ENCODE measurements around the gene ABCG4. TPM values are rescaled to one million over a fixed set of nuclear protein-coding genes. Genes with fewer than 3 reads are reported as not detected.
A peak's percentile ranks its signal among the peaks of the same experiment; 100 is the strongest.

The ABCG4 gene
- total RNA-seq (under 1 TPM in 1 of 2 experiments, not detected in 1; 0.08 TPM), total RNA-seq (0 to 0.47 (median 0) reads per million in 172 experiments)
- not detected for polyA plus RNA-seq (2013, experiment 1 of 2)
- polyA plus RNA-seq (2013, experiment 2 of 2): not detected

DNA sequence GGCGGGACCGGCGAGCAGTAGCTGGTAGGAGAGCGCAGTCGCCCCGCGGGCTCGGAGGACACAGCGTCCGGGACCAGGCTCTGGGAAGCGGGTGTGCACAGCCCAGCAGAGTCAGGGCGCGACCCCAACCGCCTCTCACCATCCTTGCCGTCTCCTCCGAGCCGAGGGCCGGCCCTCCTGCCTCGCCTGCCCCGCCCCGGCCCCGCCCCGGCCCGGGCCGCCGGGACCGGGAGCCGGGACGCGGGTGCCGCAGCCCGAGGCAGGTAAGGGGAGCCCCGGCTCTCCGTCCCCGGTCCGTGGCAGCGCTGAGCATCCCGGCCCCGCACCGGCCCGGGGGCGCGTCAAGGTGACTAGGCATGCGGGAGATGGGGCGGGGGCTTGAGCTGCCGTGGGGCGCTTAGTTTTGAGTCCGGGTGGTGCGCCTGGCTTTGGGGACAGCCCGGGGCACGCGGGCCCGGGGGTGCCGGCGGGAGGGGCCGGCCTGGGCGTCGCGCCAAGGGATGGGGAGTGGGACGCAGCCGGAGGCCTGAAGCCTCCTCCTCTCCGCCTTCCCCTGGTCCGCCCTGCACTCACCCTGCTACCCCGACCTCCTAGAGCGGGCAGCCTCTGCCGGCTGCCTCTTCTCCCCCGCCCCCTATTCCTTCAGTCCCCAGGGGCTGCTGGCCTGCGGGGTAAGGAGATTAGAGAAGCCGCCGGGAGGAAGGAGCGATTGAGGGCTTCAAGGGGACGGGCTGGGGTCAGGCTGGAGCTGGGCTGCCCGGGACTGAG lies at the start of gene ABCG4:
Gene ABCG4 (plus strand): TSS at position 35 of the 768 bp plus-strand sequence. CDS start 914 bp downstream, outside the sequence.
- DNase-seq (peak in 9 of 14 experiments; percentile 4 to 50 (median 16)), ATAC-seq (ENCODE audit: poor library complexity) (peak; percentile 43)
- no peak within 1 kb of the TSS for H3K27ac ChIP-seq (ENCODE audit: low read depth in 1 of 2, low read length in 2 of 2)
- no peaks in the 10 kb centered on the region for H3K36me3 ChIP-seq (ENCODE audit: insufficient read depth, low read length)
- H3K4me3 ChIP-seq (ENCODE audit: low read length): peak within 1 kb of the TSS; percentile 51
- Mint-ChIP-seq H3K4me3 (peak within 1 kb of the TSS; percentile 84), H3K4me1 (ENCODE audit: low read depth) (peaks cover 18% of the 10 kb centered on the region), H3K36me3 (ENCODE audit: low read depth) (no peaks in the 10 kb centered on the region), H3K27ac (no peak within 1 kb of the TSS), H3K27me3 (peaks cover 57% of the 10 kb centered on the region), H3K9me3 (no peaks in the 10 kb centered on the region)
- POLR2A ChIA-PET: interaction anchor here (1.2 to 2.5 kb wide), 3 partner anchors 34 to 57 kb away, joined by 3 to 8 read pairs (median 3); partner anchors contain the start of gene CBL
- H3K4me1 ChIP-seq (ENCODE audit: insufficient read depth, low read length): peaks cover 22% of the 10 kb centered on the region
- no peaks in the 10 kb centered on the region for H3K9me3 ChIP-seq (ENCODE audit: control insufficient read depth in 1 of 2, insufficient read depth in 1 of 2, low read length in 2 of 2)
- intact Hi-C loops (cut with DNase I, micrococcal nuclease): no loop called here
- CTCF ChIA-PET: no interaction called here
- peaks cover 20 to 25% of the 10 kb centered on the region in 2 experiments for H3K27me3 ChIP-seq (ENCODE audit: control insufficient read depth in 1 of 2, insufficient read depth in 2 of 2, low read length in 2 of 2)
- TF ChIP-seq, protein P1, sequence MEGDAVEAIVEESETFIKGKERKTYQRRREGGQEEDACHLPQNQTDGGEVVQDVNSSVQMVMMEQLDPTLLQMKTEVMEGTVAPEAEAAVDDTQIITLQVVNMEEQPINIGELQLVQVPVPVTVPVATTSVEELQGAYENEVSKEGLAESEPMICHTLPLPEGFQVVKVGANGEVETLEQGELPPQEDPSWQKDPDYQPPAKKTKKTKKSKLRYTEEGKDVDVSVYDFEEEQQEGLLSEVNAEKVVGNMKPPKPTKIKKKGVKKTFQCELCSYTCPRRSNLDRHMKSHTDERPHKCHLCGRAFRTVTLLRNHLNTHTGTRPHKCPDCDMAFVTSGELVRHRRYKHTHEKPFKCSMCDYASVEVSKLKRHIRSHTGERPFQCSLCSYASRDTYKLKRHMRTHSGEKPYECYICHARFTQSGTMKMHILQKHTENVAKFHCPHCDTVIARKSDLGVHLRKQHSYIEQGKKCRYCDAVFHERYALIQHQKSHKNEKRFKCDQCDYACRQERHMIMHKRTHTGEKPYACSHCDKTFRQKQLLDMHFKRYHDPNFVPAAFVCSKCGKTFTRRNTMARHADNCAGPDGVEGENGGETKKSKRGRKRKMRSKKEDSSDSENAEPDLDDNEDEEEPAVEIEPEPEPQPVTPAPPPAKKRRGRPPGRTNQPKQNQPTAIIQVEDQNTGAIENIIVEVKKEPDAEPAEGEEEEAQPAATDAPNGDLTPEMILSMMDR (IDR thresholded peaks at IDR 0.05): no peak

DNA sequence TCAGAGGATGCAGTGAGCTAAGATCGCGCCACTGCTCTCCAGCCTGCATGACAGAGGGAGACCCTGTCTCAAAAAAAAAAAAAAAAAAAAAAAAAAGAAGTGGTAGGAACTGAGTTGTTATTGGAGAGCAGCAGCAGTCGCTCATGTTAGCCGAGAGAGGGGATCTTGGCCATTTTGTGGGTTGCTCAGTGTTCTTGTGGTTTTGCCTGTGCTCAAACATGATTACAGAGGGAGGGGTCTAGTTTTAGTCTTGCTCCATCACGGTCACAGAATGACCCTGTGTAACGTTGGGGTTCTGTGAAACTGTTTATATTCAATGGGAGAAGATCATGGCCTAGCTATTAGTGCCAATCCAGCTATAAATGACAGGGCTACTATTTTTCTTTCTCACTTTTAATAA lies 49.1 kb upstream of the ABCG4 start:
- Histone ChIP-seq H3K36me3 (ENCODE audit: insufficient read depth, low read length) (peaks cover 23% of the 10 kb centered on the region), H3K9me3 (ENCODE audit: control insufficient read depth in 1 of 2, insufficient read depth in 1 of 2, low read length in 2 of 2) (no peaks in the 10 kb centered on the region), H3K4me3 (ENCODE audit: low read length) (no peak overlapping the region), H3K4me1 (ENCODE audit: insufficient read depth, low read length) (peaks cover 39% of the 10 kb centered on the region), H3K27me3 (ENCODE audit: control insufficient read depth in 1 of 2, insufficient read depth in 2 of 2, low read length in 2 of 2) (no peaks in the 10 kb centered on the region), H3K27ac (ENCODE audit: low read depth in 1 of 2, low read length in 2 of 2) (no peak overlapping the region)
- ATAC-seq (ENCODE audit: poor library complexity) (no peak), DNase-seq (no peak)
- peaks cover 58% of the 10 kb centered on the region for H3K4me1 Mint-ChIP-seq (ENCODE audit: low read depth)
- peak overlapping the region; percentile 97 for H3K27ac Mint-ChIP-seq
- H3K4me3 Mint-ChIP-seq: peak overlapping the region; percentile 95
- no peaks in the 10 kb centered on the region for H3K9me3 Mint-ChIP-seq
- H3K36me3 Mint-ChIP-seq (ENCODE audit: low read depth): peaks cover 53% of the 10 kb centered on the region
- CTCF ChIA-PET: interaction anchor here (0.6 to 1.3 kb wide), 3 partner anchors 12 to 407 kb away, joined by 3 read pairs; no protein-coding TSS in a partner anchor
- intact Hi-C loops (cut with DNase I, micrococcal nuclease): loop anchor here (2.0 to 10.0 kb wide), 5 partner anchors 15 to 525 kb away; partner anchors contain the start of genes RPS25 (in 2 of the 2), TRAPPC4 (in 2 of the 2), ARCN1 (in 1 of the 2) and HMBS (in 1 of the 2)
- POLR2A ChIA-PET: interaction anchor here (1.1 kb wide), 1 partner anchor 32 kb away, joined by 4 read pairs; the partner anchor contains the start of gene VPS11
- TF ChIP-seq, protein P1 (IDR thresholded peaks at IDR 0.05): no peak
- no peaks in the 10 kb centered on the region for H3K27me3 Mint-ChIP-seq

DNA sequence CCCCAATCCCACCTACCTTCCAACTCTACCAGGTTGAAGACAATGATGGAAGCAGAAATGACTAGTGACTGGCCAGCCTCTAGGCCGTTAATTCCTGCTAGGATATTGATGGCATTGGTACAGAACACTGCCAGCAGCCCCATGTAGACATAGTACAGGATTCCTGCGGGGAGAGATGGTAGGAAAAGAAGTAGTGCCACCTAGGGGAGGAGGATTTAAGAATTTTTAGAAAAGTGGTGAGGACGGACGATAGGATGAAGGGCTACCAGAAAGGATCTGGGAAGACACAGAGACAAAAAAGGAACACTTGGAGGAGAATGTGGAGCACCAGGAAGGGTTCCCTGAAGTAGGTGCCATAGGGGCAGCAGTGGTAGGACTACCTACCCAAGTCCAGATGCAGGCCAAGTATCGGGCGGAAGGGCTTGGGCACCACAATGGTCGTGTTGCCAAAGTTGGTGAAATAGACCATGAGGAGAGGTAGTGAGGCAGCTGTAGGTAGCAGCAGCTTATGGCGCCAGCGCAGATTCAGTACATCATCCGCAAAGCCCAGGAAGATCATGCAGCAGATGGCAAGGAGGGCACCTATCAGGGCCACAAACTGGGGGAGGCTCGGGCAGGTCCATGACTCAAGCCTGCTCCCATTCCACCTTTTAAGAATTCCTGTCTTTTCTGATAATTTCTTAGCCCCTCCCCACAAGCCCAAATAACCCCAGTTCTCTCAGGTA lies 48.4 kb upstream of the ABCG4 start:
- H3K27me3 Mint-ChIP-seq: no peaks in the 10 kb centered on the region
- H3K27ac Mint-ChIP-seq: peak overlapping the region; percentile 97
- TF ChIP-seq, protein P1 (IDR thresholded peaks at IDR 0.05): peak; percentile 27
- peaks cover 49% of the 10 kb centered on the region for H3K36me3 Mint-ChIP-seq (ENCODE audit: low read depth)
- ATAC-seq (ENCODE audit: poor library complexity): no peak
- POLR2A ChIA-PET: interaction anchor here (1.1 kb wide), 1 partner anchor 33 kb away, joined by 4 read pairs; the partner anchor contains the start of gene VPS11
- peaks cover 23% of the 10 kb centered on the region for H3K36me3 ChIP-seq (ENCODE audit: insufficient read depth, low read length)
- no peaks in the 10 kb centered on the region for H3K27me3 ChIP-seq (ENCODE audit: control insufficient read depth in 1 of 2, insufficient read depth in 2 of 2, low read length in 2 of 2)
- peak overlapping the region; percentile 90 for H3K4me3 ChIP-seq (ENCODE audit: low read length)
- H3K4me3 Mint-ChIP-seq: peak overlapping the region; percentile 95
- peaks cover 57% of the 10 kb centered on the region for H3K4me1 Mint-ChIP-seq (ENCODE audit: low read depth)
- no peak overlapping the region for H3K27ac ChIP-seq (ENCODE audit: low read depth in 1 of 2, low read length in 2 of 2)
- H3K9me3 ChIP-seq (ENCODE audit: control insufficient read depth in 1 of 2, insufficient read depth in 1 of 2, low read length in 2 of 2): no peaks in the 10 kb centered on the region
- CTCF ChIA-PET: interaction anchor here (0.7 kb wide), 1 partner anchor 11 kb away, joined by 3 read pairs; no protein-coding TSS in a partner anchor
- peaks cover 35% of the 10 kb centered on the region for H3K4me1 ChIP-seq (ENCODE audit: insufficient read depth, low read length)
- H3K9me3 Mint-ChIP-seq: no peaks in the 10 kb centered on the region
- DNase-seq: peak in 1 of 14 experiments; percentile 45
- intact Hi-C loops (cut with DNase I, micrococcal nuclease): loop anchor here (2.0 to 10.0 kb wide), 5 partner anchors 16 to 526 kb away; partner anchors contain the start of genes RPS25 (in 2 of the 2), TRAPPC4 (in 2 of the 2), ARCN1 (in 1 of the 2) and HMBS (in 1 of the 2)

Data from CD4-positive, alpha-beta T cell (primary cell).